ENCODE data around the gene MYEOV. TPM values are rescaled to one million over a fixed set of nuclear protein-coding genes. Genes with fewer than 3 reads are reported as not detected.

Gene MYEOV
- total and polyA plus RNA-seq, 10 of the 15 experiments (the other 5 are each of a cell fraction or from before 2014, with no cell fraction given) = 0.05 to 0.40 (median 0.26) TPM; not detected in 3

DNA sequence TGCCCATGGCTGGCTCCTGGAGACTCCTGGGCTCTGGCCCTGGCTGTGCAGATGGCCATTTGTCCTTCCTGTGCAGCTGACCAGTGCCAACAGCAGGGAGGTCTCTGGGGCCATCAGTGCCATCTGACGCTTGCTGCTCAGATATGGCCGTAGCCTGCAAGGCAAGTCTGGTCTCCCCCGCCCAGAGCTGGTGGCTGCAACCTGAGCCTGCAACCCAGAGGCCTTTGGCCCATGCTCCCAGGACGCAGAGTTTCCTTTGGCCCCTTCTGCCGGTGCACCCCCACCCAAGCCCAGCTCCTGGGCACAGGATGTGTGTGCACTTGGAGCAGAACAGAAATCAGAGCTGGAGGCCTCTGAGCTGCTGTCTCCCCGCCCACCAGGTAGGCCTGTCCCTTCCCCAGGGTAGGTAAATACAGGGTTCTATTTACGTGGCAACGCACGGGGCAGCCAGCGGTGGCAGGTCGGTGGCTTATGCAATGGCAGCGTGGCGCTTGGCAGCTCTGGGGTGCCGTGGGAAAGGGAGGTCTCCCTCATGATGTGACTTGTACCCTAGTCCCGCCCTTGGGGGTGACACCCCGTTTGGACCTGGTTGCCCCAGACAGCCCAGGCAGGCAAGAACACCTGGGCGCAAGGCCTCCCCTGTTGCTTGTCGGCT is 21.0 kb upstream of the MYEOV start (continued):
- TF ChIP-seq, protein P1, sequence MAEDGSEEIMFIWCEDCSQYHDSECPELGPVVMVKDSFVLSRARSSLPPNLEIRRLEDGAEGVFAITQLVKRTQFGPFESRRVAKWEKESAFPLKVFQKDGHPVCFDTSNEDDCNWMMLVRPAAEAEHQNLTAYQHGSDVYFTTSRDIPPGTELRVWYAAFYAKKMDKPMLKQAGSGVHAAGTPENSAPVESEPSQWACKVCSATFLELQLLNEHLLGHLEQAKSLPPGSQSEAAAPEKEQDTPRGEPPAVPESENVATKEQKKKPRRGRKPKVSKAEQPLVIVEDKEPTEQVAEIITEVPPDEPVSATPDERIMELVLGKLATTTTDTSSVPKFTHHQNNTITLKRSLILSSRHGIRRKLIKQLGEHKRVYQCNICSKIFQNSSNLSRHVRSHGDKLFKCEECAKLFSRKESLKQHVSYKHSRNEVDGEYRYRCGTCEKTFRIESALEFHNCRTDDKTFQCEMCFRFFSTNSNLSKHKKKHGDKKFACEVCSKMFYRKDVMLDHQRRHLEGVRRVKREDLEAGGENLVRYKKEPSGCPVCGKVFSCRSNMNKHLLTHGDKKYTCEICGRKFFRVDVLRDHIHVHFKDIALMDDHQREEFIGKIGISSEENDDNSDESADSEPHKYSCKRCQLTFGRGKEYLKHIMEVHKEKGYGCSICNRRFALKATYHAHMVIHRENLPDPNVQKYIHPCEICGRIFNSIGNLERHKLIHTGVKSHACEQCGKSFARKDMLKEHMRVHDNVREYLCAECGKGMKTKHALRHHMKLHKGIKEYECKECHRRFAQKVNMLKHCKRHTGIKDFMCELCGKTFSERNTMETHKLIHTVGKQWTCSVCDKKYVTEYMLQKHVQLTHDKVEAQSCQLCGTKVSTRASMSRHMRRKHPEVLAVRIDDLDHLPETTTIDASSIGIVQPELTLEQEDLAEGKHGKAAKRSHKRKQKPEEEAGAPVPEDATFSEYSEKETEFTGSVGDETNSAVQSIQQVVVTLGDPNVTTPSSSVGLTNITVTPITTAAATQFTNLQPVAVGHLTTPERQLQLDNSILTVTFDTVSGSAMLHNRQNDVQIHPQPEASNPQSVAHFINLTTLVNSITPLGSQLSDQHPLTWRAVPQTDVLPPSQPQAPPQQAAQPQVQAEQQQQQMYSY (CRISPR knock-in tag; IDR thresholded peaks at IDR 0.05) = no peak
- TF ChIP-seq, protein P2, sequence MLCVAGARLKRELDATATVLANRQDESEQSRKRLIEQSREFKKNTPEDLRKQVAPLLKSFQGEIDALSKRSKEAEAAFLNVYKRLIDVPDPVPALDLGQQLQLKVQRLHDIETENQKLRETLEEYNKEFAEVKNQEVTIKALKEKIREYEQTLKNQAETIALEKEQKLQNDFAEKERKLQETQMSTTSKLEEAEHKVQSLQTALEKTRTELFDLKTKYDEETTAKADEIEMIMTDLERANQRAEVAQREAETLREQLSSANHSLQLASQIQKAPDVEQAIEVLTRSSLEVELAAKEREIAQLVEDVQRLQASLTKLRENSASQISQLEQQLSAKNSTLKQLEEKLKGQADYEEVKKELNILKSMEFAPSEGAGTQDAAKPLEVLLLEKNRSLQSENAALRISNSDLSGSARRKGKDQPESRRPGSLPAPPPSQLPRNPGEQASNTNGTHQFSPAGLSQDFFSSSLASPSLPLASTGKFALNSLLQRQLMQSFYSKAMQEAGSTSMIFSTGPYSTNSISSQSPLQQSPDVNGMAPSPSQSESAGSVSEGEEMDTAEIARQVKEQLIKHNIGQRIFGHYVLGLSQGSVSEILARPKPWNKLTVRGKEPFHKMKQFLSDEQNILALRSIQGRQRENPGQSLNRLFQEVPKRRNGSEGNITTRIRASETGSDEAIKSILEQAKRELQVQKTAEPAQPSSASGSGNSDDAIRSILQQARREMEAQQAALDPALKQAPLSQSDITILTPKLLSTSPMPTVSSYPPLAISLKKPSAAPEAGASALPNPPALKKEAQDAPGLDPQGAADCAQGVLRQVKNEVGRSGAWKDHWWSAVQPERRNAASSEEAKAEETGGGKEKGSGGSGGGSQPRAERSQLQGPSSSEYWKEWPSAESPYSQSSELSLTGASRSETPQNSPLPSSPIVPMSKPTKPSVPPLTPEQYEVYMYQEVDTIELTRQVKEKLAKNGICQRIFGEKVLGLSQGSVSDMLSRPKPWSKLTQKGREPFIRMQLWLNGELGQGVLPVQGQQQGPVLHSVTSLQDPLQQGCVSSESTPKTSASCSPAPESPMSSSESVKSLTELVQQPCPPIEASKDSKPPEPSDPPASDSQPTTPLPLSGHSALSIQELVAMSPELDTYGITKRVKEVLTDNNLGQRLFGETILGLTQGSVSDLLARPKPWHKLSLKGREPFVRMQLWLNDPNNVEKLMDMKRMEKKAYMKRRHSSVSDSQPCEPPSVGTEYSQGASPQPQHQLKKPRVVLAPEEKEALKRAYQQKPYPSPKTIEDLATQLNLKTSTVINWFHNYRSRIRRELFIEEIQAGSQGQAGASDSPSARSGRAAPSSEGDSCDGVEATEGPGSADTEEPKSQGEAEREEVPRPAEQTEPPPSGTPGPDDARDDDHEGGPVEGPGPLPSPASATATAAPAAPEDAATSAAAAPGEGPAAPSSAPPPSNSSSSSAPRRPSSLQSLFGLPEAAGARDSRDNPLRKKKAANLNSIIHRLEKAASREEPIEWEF (IDR thresholded peaks at IDR 0.05; ENCODE audit: insufficient replicate concordance, low read depth, low read length) = no peak
- TF ChIP-seq IKZF2 (IDR thresholded peaks at IDR 0.05) (no peak), HDGF (IDR thresholded peaks at IDR 0.05) (no peak), CREM (IDR thresholded peaks at IDR 0.05; ENCODE audit: low read depth) (no peak), EZH2 (IDR thresholded peaks at IDR 0.05; ENCODE audit: borderline replicate concordance, control insufficient read depth, low read depth, low read length) (no peak), ZNF274 (IDR thresholded peaks at IDR 0.05; ENCODE audit: insufficient read depth, insufficient read length) (no peak), GABPA (IDR thresholded peaks at IDR 0.05; ENCODE audit: low read depth) (no peak), HCFC1 (IDR thresholded peaks at IDR 0.05; ENCODE audit: low read length) (no peak)
- TF ChIP-seq, protein P3, sequence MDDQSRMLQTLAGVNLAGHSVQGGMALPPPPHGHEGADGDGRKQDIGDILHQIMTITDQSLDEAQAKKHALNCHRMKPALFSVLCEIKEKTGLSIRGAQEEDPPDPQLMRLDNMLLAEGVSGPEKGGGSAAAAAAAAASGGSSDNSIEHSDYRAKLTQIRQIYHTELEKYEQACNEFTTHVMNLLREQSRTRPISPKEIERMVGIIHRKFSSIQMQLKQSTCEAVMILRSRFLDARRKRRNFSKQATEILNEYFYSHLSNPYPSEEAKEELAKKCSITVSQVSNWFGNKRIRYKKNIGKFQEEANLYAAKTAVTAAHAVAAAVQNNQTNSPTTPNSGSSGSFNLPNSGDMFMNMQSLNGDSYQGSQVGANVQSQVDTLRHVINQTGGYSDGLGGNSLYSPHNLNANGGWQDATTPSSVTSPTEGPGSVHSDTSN (IDR thresholded peaks at IDR 0.05; ENCODE audit: insufficient replicate concordance, low read depth, low read length) = no peak
